Testis (tissue), 2 donors: ENCODE measurements around the gene KATNIP.

Experiments used
- CTCF ChIP-seq, 3 experiments: fragments of 450-650 bp in 2 of 3; fragments of 200-600 bp in 1 of 3; sonication (generic) in 1 of 3; IDR thresholded peaks; one replicate each; pipeline ENCODE4 v1.5.1; 2016 to 2019; ENCODE audit warnings: antibody characterized with exemption in 3 of 3, mild to moderate bottlenecking in 2 of 3, moderate library complexity in 1 of 3
- POLR2A ChIP-seq: fragments of 450-650 bp; IDR thresholded peaks from one replicate; pipeline ENCODE4 v1.6.1; 2017; ENCODE audit warnings: antibody characterized with exemption, mild to moderate bottlenecking, moderate library complexity

- no peak for TF ChIP-seq CTCF (IDR thresholded peaks at IDR 0.05)
- TF ChIP-seq POLR2A = no peak
Measured at GRCh38 chr16:27549464-27549745, 539 bp upstream of the KATNIP start.
